PFSK-1 (cell line): ENCODE measurements around the gene DISP3.

ENCODE experiments used
- POLR2AphosphoS5 ChIP-seq: IDR thresholded peaks from 2 replicates; pipeline ENCODE4 v1.6.1; 2012; ENCODE audit warnings: low read depth, mild to moderate bottlenecking, control low read depth, low read length, moderate library complexity
- SIN3A ChIP-seq: IDR thresholded peaks from 2 replicates; pipeline ENCODE4 v1.6.1; 2012; ENCODE audit warnings: mild to moderate bottlenecking, low read length, moderate library complexity, borderline replicate concordance; ENCODE audit not compliant: insufficient read depth
- TAF1 ChIP-seq: IDR thresholded peaks from 2 replicates; pipeline ENCODE4 v1.6.1; 2012; ENCODE audit warnings: low read length, control low read depth, borderline replicate concordance; ENCODE audit not compliant: insufficient read depth

DNA sequence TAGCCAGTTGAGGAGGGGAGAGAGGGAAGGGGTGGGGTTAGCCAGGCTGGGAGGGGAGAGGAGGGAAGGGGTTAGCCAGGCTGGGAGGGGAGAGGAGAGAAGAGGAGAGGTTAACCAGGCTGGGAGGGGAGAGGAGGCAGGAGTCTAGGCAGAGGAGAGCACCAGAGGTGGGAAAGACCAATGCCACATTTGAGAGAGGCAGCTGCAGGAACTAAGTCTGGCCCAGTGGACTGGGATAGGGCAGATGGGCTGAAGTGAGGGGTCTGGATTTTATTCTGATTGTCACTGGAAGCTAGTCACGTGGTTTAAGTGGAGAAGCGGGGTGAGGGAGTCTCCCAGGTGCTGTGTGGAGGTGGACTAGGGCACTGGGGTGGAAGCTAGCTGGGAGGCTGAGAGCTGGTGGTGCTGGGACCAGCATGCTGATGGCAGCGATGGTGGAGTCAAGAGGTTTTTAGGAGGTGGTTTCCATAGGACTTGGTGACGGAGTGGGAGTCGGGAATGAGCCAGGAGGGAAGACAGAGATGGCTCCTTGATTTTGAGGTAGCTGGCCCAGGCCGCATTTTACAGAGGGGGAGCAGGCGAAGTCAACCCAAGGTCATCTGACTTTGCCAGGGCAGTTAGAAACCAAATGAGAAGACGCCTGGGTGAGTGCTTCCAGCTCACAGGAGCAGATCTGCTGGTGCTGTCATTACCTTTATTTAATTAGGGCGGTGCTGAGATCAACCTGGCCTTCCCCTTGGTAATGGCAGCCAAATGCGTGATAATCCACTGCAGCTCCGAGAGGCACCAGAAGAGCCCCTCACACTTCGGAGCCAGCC lies 42.8 kb downstream of the DISP3 start:
- TF ChIP-seq TAF1 (no peak), SIN3A (no peak), POLR2AphosphoS5 (no peak)
